NCI-H1436 treated with DMSO at 0.1 percent for 48 hours (cell line): Measurements from ENCODE around the gene MYLK4.

ENCODE experiments used
- DNase-seq: peaks from one replicate; lab custom pipeline; 2025; lab: John Stamatoyannopoulos, UW

The MYLK4 gene

GRCh38 chr6:2755456-2755855 lies 4.7 kb upstream of the MYLK4 start:
- DNase-seq, result no peak

GRCh38 chr6:2754911-2755310 lies 4.2 kb upstream of the MYLK4 start:
- DNase-seq, result no peak

- DNase-seq, result no peak
Measured at GRCh38 chr6:2754393-2754792, 3.7 kb upstream of the MYLK4 start.

- DNase-seq, result no peak
Measured at GRCh38 chr6:2753743-2754142, 3.0 kb upstream of the MYLK4 start.

GRCh38 chr6:2753110-2753489 lies 2.4 kb upstream of the MYLK4 start:
- DNase-seq, result no peak

GRCh38 chr6:2752477-2753109 lies 1.9 kb upstream of the MYLK4 start:
- no peak for DNase-seq

- no peak for DNase-seq
Measured at GRCh38 chr6:2751871-2752270, 1.1 kb upstream of the MYLK4 start.

GRCh38 chr6:2749969-2750600 lies 637 bp downstream of the MYLK4 start:
- DNase-seq, result no peak

- no peak for DNase-seq
Measured at GRCh38 chr6:2748183-2748582, 2.5 kb downstream of the MYLK4 start.

GRCh38 chr6:2746557-2747061 lies 4.1 kb downstream of the MYLK4 start:
- DNase-seq, result no peak

- no peak for DNase-seq
Measured at GRCh38 chr6:2745246-2745645, 5.5 kb downstream of the MYLK4 start.

- no peak for DNase-seq
Measured at GRCh38 chr6:2744778-2745177, 5.9 kb downstream of the MYLK4 start.

- no peak for DNase-seq
Measured at GRCh38 chr6:2744209-2744771, 6.4 kb downstream of the MYLK4 start.

GRCh38 chr6:2743280-2744208 lies 7.2 kb downstream of the MYLK4 start:
- no peak for DNase-seq

- no peak for DNase-seq
Measured at GRCh38 chr6:2741756-2742155, 9.0 kb downstream of the MYLK4 start.

GRCh38 chr6:2740581-2740980 lies 10.1 kb downstream of the MYLK4 start:
- DNase-seq, result no peak

- DNase-seq, result no peak
Measured at GRCh38 chr6:2739335-2739734, 11.4 kb downstream of the MYLK4 start.

GRCh38 chr6:2738373-2738979 lies 12.2 kb downstream of the MYLK4 start:
- DNase-seq, result no peak

GRCh38 chr6:2737885-2738284 lies 12.8 kb downstream of the MYLK4 start:
- DNase-seq, result no peak

- DNase-seq, result no peak
Measured at GRCh38 chr6:2734488-2735166, 16.1 kb downstream of the MYLK4 start.

- no peak for DNase-seq
Measured at GRCh38 chr6:2733736-2734480, 16.8 kb downstream of the MYLK4 start.
